ENCODE results near the gene UBE2E3. TPM values are rescaled to one million over a fixed set of nuclear protein-coding genes. Genes with fewer than 3 reads are reported as not detected.

The UBE2E3 gene
- total RNA-seq, 1 experiment from 2014 or later: 76.3 TPM

- TF ChIP-seq AFF4 (CRISPR knock-in tag; IDR thresholded peaks at IDR 0.05; ENCODE audit: borderline replicate concordance) (no peak), NR2C2 (CRISPR knock-in tag; IDR thresholded peaks at IDR 0.05) (no peak), TEAD1 (CRISPR knock-in tag; IDR thresholded peaks at IDR 0.05) (no peak), NR1H2 (CRISPR knock-in tag; IDR thresholded peaks at IDR 0.05) (no peak), ERG (CRISPR knock-in tag; IDR thresholded peaks at IDR 0.05) (no peak)
- TF ChIP-seq, protein P1, sequence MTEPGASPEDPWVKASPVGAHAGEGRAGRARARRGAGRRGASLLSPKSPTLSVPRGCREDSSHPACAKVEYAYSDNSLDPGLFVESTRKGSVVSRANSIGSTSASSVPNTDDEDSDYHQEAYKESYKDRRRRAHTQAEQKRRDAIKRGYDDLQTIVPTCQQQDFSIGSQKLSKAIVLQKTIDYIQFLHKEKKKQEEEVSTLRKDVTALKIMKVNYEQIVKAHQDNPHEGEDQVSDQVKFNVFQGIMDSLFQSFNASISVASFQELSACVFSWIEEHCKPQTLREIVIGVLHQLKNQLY (CRISPR knock-in tag; IDR thresholded peaks at IDR 0.05): no peak
- TF ChIP-seq, protein P2, sequence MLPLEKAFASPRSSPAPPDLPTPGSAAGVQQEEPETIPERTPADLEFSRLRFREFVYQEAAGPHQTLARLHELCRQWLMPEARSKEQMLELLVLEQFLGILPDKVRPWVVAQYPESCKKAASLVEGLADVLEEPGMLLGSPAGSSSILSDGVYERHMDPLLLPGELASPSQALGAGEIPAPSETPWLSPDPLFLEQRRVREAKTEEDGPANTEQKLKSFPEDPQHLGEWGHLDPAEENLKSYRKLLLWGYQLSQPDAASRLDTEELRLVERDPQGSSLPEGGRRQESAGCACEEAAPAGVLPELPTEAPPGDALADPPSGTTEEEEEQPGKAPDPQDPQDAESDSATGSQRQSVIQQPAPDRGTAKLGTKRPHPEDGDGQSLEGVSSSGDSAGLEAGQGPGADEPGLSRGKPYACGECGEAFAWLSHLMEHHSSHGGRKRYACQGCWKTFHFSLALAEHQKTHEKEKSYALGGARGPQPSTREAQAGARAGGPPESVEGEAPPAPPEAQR (CRISPR knock-in tag; IDR thresholded peaks at IDR 0.05): no peak
These were observed 125.2 kb downstream of the UBE2E3 start (continued) for GRCh38 chr2:181105562-181105961.

DNA sequence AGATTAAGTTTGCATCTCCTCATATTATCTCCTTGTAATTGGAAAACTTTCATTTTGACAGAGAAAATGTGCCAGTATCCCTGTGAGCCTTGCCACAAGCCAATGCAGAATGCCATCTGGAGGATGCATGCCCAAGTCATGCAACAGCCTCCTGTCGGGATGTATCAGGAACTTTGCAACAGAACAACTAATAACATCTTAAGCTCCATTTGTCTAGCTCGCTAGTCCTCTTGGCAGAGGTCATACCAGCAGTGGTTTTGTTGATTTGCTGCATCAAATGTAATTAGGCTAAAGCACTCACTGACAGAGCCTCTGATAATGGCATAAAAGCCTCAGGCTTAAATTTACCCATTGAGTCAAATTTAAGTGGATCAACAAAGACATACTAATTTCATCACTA lies 125.8 kb downstream of the UBE2E3 start:
- Mint-ChIP-seq H3K36me3 (no peaks in the 10 kb centered on the region), H3K4me3 (no peak overlapping the region), H3K9me3 (no peaks in the 10 kb centered on the region), H3K27ac (no peak overlapping the region), H3K4me1 (peaks cover 24% of the 10 kb centered on the region), H3K27me3 (ENCODE audit: low read depth) (no peaks in the 10 kb centered on the region)
- CTCF ChIA-PET: interaction anchor here (0.6 to 3.2 kb wide), 3 partner anchors 42 to 609 kb away, joined by 3 to 10 read pairs (median 4); partner anchors contain the start of gene ITGA4
- POLR2A ChIA-PET: no interaction called here
- ATAC-seq: no peak
- TF ChIP-seq, protein P1 (CRISPR knock-in tag; IDR thresholded peaks at IDR 0.05): no peak
- TF ChIP-seq HMGA2 (CRISPR knock-in tag; IDR thresholded peaks at IDR 0.05): no peak
- no peak for TF ChIP-seq TCF7 (CRISPR knock-in tag; IDR thresholded peaks at IDR 0.05; ENCODE audit: low read depth)
- no peak for TF ChIP-seq SP1 (CRISPR knock-in tag; conservative IDR thresholded peaks at IDR 0.05)
- no peak for TF ChIP-seq ZNF232 (CRISPR knock-in tag; IDR thresholded peaks at IDR 0.05)
- TF ChIP-seq TEAD1 (CRISPR knock-in tag; IDR thresholded peaks at IDR 0.05): no peak
- TF ChIP-seq AFF4 (CRISPR knock-in tag; IDR thresholded peaks at IDR 0.05; ENCODE audit: borderline replicate concordance): no peak
- TF ChIP-seq, protein P3, sequence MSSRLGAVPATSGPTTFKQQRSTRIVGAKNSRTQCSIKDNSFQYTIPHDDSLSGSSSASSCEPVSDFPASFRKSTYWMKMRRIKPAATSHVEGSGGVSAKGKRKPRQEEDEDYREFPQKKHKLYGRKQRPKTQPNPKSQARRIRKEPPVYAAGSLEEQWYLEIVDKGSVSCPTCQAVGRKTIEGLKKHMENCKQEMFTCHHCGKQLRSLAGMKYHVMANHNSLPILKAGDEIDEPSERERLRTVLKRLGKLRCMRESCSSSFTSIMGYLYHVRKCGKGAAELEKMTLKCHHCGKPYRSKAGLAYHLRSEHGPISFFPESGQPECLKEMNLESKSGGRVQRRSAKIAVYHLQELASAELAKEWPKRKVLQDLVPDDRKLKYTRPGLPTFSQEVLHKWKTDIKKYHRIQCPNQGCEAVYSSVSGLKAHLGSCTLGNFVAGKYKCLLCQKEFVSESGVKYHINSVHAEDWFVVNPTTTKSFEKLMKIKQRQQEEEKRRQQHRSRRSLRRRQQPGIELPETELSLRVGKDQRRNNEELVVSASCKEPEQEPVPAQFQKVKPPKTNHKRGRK (CRISPR knock-in tag; IDR thresholded peaks at IDR 0.05; ENCODE audit: borderline replicate concordance): no peak
- TF ChIP-seq NR3C1 (CRISPR knock-in tag; conservative IDR thresholded peaks at IDR 0.05; ENCODE audit: low read depth): no peak
- no peak for TF ChIP-seq ZNF416 (CRISPR knock-in tag; IDR thresholded peaks at IDR 0.05)
- TF ChIP-seq, protein P4, sequence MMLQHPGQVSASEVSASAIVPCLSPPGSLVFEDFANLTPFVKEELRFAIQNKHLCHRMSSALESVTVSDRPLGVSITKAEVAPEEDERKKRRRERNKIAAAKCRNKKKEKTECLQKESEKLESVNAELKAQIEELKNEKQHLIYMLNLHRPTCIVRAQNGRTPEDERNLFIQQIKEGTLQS (CRISPR knock-in tag; conservative IDR thresholded peaks at IDR 0.05): no peak
- no peak for TF ChIP-seq ETV6 (CRISPR knock-in tag; IDR thresholded peaks at IDR 0.05)
- TF ChIP-seq NFE2L1 (CRISPR knock-in tag; IDR thresholded peaks at IDR 0.05): no peak
- DNase-seq (ENCODE audit: low spot score): no peak
